ENCODE results near the gene CCK. TPM values are rescaled to one million over a fixed set of nuclear protein-coding genes. Genes with fewer than 3 reads are reported as not detected.
A peak's percentile ranks its signal among the peaks of the same experiment; 100 is the strongest.

Gene CCK
- total RNA-seq, 1 donor from 2014 or later, result not detected

GRCh38 chr3:42236611-42237010, 29.4 kb downstream of the CCK start:
- TF ChIP-seq POLR2AphosphoS5 (IDR thresholded peaks at IDR 0.05; ENCODE audit: insufficient read depth in 1 of 2, low read depth in 1 of 2), result no peak
- TF ChIP-seq CTCF (IDR thresholded peaks at IDR 0.05), result no peak
- TF ChIP-seq POLR2A (IDR thresholded peaks at IDR 0.05), result no peak

DNA sequence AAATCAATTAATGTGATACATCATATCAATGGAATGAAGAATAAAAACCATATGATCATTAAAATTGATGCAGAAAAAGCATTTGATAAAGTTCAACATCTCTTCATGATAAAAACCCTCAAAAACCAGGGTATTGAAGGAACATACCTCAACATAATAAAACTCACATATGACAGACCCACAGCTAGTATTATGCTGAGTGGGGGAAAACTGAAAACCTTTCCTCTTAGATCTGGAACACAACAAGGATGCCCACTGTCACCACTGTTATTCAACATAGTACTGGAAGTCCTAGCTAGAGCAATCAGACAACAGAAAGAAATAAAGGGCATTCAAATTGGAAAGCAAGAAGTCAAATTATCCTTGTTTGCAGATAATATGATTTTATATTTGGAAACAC, 30.5 kb downstream of the CCK start:
- DNase-seq (ENCODE audit: extremely low spot score in 2 of 2), result no peak
- Histone ChIP-seq H3K4me1 (no peaks in the 10 kb centered on the region), H3K27me3 (no peaks in the 10 kb centered on the region), H3K27ac (no peak overlapping the region), H3K9me3 (peaks cover 7% of the 10 kb centered on the region), H3K36me3 (no peaks in the 10 kb centered on the region), H3K4me3 (no peak overlapping the region)
- intact Hi-C loops (cut with DNase I), result no loop called here
- no peak for TF ChIP-seq CTCF (IDR thresholded peaks at IDR 0.05)
- no peak for TF ChIP-seq POLR2A (IDR thresholded peaks at IDR 0.05)
- TF ChIP-seq POLR2AphosphoS5 (IDR thresholded peaks at IDR 0.05; ENCODE audit: insufficient read depth in 1 of 2, low read depth in 1 of 2), result no peak

More at GRCh38 chr3:42236611-42237010, 29.4 kb downstream of the CCK start:
- no peaks in the 10 kb centered on the region for H3K36me3 ChIP-seq
- H3K4me1 ChIP-seq, result no peaks in the 10 kb centered on the region
- DNase-seq (ENCODE audit: extremely low spot score in 2 of 2), result no peak
- H3K4me3 ChIP-seq, result no peak overlapping the region
- no peak overlapping the region for H3K27ac ChIP-seq
- peaks cover 7% of the 10 kb centered on the region for H3K9me3 ChIP-seq
- intact Hi-C loops (cut with DNase I), result no loop called here
- no peaks in the 10 kb centered on the region for H3K27me3 ChIP-seq

DNA sequence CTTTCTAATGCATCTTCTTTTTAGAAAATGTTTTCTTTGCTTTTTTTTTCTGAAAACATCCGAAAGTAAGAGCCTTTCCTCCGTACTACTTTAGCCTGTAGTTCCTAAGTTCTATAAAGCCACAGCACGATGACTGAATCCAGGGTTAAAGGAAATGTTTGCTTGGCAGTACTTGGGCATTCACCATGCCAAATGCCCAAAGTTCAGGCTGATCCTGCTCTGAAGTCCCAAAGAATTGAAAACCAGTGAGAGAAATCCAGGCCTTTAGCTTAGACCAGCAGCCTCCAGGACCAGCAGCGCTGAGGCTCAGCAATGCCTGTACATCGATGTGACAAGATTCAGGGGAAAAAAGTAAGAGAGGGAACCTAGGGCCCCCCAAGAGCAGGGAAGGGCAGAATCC, 35.1 kb downstream of the CCK start:
- no peaks in the 10 kb centered on the region for H3K27me3 ChIP-seq
- DNase-seq (ENCODE audit: extremely low spot score in 2 of 2), result no peak
- H3K4me1 ChIP-seq, result peaks cover 4% of the 10 kb centered on the region
- intact Hi-C loops (cut with DNase I), result loop anchor here (1.0 kb wide), 1 partner anchor 213 kb away; no protein-coding TSS in a partner anchor
- no peaks in the 10 kb centered on the region for H3K36me3 ChIP-seq
- no peak for TF ChIP-seq POLR2A (IDR thresholded peaks at IDR 0.05)
- no peaks in the 10 kb centered on the region for H3K9me3 ChIP-seq
- H3K27ac ChIP-seq, result no peak overlapping the region
- H3K4me3 ChIP-seq, result no peak overlapping the region

DNA sequence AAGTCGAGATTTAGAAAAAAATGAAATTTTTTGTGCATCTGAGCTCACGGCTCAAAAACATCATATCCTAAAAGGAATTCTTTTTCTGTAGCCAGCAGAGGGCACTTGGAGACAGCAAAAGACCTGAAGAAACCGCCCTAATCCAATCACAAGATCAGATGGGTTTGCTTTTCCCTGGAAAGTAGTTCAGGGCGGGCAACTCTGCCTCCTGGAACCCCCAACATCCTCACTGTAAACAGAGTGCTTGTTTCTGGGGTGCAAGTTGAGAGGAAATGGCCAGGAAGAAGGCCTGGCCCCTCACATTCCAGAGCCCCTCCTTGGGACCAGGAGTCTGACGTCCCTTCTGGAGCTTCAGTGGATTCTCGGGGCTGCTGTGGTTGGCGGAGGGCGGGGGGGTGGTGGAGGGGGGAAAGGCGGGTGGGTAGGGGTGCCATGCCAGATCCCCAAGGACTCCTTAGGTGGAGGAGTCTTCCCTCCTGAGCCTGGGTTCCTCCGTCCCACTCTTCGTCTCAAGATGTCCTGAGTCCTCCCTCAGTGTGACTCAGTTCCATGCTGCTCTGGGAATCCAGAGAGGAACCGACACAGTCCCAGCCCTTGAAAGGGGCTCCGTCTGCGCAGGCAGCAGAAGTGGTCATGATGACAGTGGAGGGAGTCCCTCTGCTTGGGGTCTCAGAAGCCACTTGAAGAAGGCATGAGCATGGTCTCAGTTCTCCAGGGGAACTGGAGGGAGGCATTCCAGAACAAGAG, 35.9 kb downstream of the CCK start:
- no peak overlapping the region for H3K27ac ChIP-seq
- no peaks in the 10 kb centered on the region for H3K27me3 ChIP-seq
- H3K4me3 ChIP-seq, result no peak overlapping the region
- peaks cover 4% of the 10 kb centered on the region for H3K4me1 ChIP-seq
- TF ChIP-seq POLR2A (IDR thresholded peaks at IDR 0.05), result no peak
- peak; percentile 14 to 53 (median 37) for TF ChIP-seq CTCF (IDR thresholded peaks at IDR 0.05)
- TF ChIP-seq POLR2AphosphoS5 (IDR thresholded peaks at IDR 0.05; ENCODE audit: insufficient read depth in 1 of 2, low read depth in 1 of 2), result no peak
- no peaks in the 10 kb centered on the region for H3K9me3 ChIP-seq
- DNase-seq (ENCODE audit: extremely low spot score in 2 of 2), result peak in 1 of 2 donors; percentile 74
- H3K36me3 ChIP-seq, result peaks cover 0 to 5% of the 10 kb centered on the region in 2 donors
- intact Hi-C loops (cut with DNase I), result loop anchor here (1.0 kb wide), 1 partner anchor 214 kb away; no protein-coding TSS in a partner anchor

GRCh38 chr3:42229266-42229941, 36.6 kb downstream of the CCK start:
- no peaks in the 10 kb centered on the region for H3K27me3 ChIP-seq
- no peak overlapping the region for H3K27ac ChIP-seq
- intact Hi-C loops (cut with DNase I), result no loop called here
- H3K4me1 ChIP-seq, result peaks cover 4% of the 10 kb centered on the region
- DNase-seq (ENCODE audit: extremely low spot score in 2 of 2), result no peak
- peaks cover 0 to 6% of the 10 kb centered on the region in 2 donors for H3K36me3 ChIP-seq
- no peaks in the 10 kb centered on the region for H3K9me3 ChIP-seq
- no peak overlapping the region for H3K4me3 ChIP-seq
- TF ChIP-seq CTCF (IDR thresholded peaks at IDR 0.05) (no peak), POLR2A (IDR thresholded peaks at IDR 0.05) (no peak), POLR2AphosphoS5 (IDR thresholded peaks at IDR 0.05; ENCODE audit: insufficient read depth in 1 of 2, low read depth in 1 of 2) (no peak)
